ENCODE data around the gene DCAF17.

Gene DCAF17, protein sequence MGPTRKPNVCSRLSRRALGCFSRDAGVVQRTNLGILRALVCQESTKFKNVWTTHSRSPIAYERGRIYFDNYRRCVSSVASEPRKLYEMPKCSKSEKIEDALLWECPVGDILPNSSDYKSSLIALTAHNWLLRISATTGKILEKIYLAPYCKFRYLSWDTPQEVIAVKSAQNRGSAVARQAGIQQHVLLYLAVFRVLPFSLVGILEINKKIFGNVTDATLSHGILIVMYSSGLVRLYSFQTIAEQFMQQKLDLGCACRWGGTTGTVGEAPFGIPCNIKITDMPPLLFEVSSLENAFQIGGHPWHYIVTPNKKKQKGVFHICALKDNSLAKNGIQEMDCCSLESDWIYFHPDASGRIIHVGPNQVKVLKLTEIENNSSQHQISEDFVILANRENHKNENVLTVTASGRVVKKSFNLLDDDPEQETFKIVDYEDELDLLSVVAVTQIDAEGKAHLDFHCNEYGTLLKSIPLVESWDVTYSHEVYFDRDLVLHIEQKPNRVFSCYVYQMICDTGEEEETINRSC

DNA sequence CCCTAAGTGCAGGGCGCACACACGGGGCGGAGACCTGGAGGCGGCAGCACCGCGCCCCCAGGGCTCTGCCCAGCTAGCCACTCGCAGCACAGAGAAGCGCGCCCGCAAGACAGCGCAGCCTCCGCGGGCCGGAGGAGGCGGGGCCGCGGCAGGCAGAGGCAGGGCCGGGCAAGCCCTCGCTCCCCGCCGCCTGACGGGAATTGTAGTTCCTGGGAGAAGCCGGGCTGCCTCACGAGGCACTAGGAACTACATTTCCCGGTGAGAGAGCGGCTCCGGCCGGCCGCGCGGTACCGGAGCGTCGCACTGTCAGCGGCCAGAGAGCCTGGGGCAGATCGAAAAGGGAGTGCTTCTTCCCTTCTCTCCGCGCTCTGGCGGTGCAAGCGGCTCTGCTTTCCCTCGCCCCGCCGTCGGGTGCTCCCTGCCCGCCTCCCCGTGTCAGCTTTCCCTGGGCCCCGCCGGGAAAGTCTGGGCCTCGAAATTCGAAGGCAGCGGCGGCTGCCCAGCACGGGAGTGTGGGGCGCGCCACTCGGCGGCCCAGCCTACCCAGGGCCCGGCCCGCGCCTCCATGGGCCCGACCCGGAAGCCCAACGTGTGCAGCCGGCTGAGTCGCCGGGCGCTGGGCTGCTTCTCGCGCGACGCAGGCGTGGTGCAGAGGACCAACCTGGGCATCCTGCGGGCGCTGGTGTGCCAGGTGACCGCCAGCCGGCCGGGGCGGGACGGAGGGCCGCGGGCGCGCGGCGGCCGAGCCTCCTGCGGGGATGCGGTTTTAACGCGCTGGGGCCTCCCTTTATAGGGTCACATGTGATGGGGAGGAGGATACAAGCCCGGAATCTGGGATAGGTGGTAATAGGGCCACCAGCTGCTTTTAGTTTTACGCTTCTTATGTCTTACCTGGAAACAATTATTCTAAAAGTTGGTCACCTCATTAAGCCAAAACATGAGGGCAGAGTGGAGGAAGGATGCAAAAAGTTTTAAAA lies at the start of gene DCAF17:
TSS of gene DCAF17 (plus strand) at position 214 of the 977 bp plus-strand sequence. CDS start at position 566, 352 bp downstream.
- peak within 1 kb of the TSS; percentile 85 for H3K4me3 ChIP-seq (ENCODE audit: low read depth, low read length)
- peak; percentile 87 for DNase-seq (ENCODE audit: low read depth)

- no peak overlapping the region for H3K4me3 ChIP-seq (ENCODE audit: low read depth, low read length)
- no peak for DNase-seq (ENCODE audit: low read depth)
Observed at GRCh38 chr2:171386627-171387026, 47.4 kb upstream of the DCAF17 start.

DNA sequence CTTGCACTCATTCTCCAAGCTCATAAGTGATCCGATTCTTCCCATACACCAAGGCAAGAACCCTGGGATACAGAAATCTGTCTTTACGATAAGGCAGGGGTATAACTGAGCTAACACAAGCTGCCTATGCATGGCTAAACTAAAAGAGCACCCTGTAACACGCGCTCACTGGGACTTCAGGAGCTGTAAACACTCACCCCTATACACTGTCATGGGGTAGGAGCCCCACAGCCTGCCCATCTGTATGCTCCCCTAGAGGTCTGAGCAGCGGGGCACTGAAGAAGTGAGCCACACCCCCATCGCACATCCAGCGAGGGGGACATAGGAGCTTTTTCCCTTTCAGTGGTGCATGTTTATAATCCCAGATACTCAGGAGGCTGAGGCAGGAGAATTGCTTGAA lies 47.0 kb upstream of the DCAF17 start:
- H3K4me3 ChIP-seq (ENCODE audit: low read depth, low read length): no peak overlapping the region
- no peak for DNase-seq (ENCODE audit: low read depth)

GRCh38 chr2:171389325-171389724 lies 44.7 kb upstream of the DCAF17 start:
- H3K4me3 ChIP-seq (ENCODE audit: low read depth, low read length): no peak overlapping the region

DNA sequence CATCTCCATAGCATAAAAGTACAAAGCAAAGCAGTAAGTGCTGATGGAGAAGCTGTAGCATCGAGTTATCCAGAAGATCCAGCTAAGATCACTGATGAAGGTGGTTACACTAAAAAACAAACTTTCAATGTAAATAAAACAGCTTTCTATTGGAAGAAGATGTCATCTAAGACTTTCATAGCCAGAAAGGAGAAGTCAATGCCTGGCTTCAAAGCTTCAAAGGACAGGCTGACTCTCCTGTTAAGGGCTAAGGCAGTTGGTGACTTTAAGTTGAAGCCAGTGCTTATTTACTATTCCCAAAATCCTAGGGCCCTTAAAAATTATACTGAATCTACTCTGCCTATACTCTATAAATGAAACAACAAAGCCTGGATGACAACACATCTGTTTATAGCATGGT lies 44.2 kb upstream of the DCAF17 start:
- H3K4me3 ChIP-seq (ENCODE audit: low read depth, low read length): no peak overlapping the region
- DNase-seq (ENCODE audit: low read depth): no peak

More at GRCh38 chr2:171389325-171389724, 44.7 kb upstream of the DCAF17 start:
- no peak for DNase-seq (ENCODE audit: low read depth)

GRCh38 chr2:171390941-171391516 lies 43.0 kb upstream of the DCAF17 start:
- DNase-seq (ENCODE audit: low read depth): peak; percentile 45
- no peak overlapping the region for H3K4me3 ChIP-seq (ENCODE audit: low read depth, low read length)

DNA sequence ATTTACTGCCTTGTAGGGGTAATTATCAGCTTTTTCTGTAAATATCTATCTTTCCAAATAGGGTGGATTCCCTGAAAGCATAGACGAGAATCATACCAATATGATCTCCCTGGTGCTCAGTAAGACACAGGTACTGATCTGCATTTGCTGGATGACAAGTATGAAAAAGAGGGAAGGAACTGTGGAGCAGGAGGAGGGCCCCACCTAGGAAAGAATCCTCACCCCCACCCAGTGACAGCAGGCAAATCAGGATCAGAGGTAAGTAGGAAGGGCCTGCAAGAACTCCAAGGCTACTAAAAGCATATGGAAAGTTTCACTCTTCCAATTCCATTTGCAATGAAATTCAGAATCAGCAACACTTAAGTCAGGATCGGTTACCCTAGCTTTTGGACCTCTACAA lies 42.5 kb upstream of the DCAF17 start:
- no peak overlapping the region for H3K4me3 ChIP-seq (ENCODE audit: low read depth, low read length)
- no peak for DNase-seq (ENCODE audit: low read depth)

DNA sequence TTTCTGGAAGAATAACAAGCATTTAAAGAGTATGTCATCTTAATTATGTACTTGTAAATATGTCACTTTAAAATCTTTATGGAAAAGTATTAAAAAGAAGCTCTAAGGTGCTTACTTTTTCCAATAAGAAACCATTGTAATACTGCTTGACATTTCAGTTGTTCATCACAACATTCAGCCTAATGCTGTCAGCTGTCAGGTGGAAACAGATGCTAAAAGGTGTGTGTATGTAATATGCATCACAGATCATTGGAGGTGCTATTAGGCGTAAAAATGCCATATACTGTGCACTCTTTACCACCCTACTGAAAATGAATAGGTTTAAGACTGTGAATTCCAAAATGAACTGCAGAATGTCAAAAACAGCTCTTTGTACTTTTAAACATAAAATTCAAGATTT lies 40.5 kb upstream of the DCAF17 start:
- no peak overlapping the region for H3K4me3 ChIP-seq (ENCODE audit: low read depth, low read length)
- DNase-seq (ENCODE audit: low read depth): no peak

DNA sequence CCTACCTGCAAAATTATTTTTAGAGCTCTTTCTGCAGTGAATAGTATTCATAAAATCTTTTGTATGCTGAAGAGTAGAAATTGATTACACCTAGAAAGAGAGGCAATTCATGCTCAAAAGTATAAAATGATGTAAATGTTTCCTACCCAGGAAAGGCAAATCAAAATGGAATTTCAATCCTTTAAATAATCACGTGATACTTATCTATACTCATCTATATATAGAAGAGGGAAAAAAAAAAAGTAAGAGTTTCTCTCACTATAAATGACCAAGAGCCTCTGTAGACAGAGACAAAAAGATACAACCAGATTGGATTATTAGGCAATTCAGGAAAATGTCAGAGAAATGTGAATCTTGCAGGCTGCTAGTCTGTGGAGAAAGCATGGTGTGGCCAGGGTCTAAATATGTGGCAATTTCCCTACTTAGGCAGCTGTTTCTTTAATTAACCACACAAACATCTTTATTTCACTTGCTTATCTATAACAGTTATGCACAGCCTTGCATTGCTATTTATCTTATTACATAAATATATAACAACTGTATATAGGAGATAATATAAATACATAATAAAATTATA lies 39.8 kb upstream of the DCAF17 start:
- no peak for DNase-seq (ENCODE audit: low read depth)
- no peak overlapping the region for H3K4me3 ChIP-seq (ENCODE audit: low read depth, low read length)

DNA sequence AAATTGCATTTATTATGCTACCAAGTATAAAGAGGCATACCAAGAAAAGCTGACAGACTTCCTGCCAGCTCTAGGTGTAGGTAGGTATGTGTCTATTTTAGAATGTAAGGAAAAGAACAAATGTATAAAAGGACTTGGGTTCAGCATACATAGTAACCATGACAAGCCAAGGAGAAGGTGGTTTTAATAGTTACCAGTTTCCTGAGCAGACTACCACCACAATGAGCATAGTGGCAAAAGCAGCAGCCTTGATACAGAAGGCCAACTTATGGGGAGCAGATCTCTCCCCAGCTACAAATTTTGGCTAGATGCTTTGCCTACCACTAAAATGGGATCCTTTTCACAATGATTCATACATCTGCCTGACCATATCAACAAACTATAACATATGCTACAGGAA lies 34.7 kb upstream of the DCAF17 start:
- no peak overlapping the region for H3K4me3 ChIP-seq (ENCODE audit: low read depth, low read length)
- no peak for DNase-seq (ENCODE audit: low read depth)

DNA sequence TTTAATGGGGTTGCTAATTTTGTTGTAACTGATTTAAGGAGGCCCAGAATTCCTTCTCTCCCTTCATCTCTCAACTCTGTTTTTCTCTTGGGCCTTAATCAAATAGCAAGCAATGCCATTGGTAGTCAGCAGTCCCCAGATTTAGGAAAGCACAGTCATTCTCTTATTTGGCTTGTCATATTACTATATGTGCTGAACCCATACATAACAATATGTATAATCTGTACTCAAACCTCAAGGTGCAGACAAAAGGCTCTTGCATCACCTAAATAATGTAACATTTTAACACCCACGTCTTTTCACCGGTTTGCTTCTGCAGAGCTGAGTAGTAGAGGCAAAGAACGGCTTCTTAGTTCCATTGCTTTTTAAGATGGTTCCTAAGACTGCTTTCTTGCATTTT lies 33.6 kb upstream of the DCAF17 start:
- no peak for DNase-seq (ENCODE audit: low read depth)

GRCh38 chr2:171401947-171402346 lies 32.1 kb upstream of the DCAF17 start:
- no peak overlapping the region for H3K4me3 ChIP-seq (ENCODE audit: low read depth, low read length)
- no peak for DNase-seq (ENCODE audit: low read depth)

More for the DNA sequence above, 33.6 kb upstream of the DCAF17 start:
- H3K4me3 ChIP-seq (ENCODE audit: low read depth, low read length): no peak overlapping the region

DNA sequence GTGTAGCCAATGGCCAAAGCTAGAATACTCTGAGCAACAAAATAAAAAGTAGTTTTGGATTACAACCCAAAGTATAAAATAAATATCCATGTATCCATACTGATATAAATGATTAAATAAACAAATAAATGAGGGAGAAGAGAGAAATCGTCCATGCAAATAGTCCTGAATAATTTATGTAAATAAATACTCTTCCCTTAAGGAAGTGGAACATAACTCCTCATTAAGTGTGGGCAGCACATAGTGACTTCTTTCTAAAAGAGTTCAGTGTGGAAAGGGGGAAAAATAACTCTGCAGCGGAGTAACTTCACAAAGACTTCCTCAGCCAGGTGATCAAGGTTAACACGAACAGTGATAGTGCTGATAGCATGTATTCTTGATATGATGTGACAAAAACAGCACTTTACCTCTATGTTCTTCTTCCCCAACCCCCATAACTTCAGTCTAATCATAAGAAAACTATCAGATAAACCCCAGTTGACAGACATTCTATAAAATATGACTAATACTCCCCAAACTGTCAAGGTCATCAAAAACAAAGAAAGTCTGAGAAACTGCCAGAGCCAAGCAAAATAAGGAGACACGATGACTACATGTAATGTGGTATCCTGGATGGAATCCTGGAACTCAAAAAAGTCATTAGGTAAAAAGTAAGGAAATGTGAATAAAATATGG lies 31.0 kb upstream of the DCAF17 start:
- no peak overlapping the region for H3K4me3 ChIP-seq (ENCODE audit: low read depth, low read length)
- no peak for DNase-seq (ENCODE audit: low read depth)

GRCh38 chr2:171404261-171404660 lies 29.8 kb upstream of the DCAF17 start:
- DNase-seq (ENCODE audit: low read depth): no peak
- no peak overlapping the region for H3K4me3 ChIP-seq (ENCODE audit: low read depth, low read length)

DNA sequence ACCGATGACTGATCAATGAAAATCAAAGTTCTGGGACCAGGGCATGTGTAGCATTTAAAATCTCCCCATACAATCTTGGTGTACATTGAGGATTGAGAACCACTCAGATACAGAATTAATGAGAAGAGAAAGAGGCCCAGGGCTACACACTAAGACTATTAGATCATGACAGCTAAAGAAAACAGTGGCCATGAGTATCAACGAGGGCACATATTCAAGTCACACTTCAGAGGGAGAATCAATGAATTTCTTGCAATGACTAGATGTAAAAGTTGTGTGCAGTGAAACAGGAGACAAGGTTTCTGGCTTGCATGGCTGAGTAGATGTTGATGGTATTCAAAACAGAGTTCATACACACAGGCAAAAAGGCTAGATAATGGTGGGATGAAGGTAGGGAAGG lies 29.3 kb upstream of the DCAF17 start:
- DNase-seq (ENCODE audit: low read depth): no peak
- H3K4me3 ChIP-seq (ENCODE audit: low read depth, low read length): no peak overlapping the region

GRCh38 chr2:171405546-171405945 lies 28.5 kb upstream of the DCAF17 start:
- H3K4me3 ChIP-seq (ENCODE audit: low read depth, low read length): no peak overlapping the region
- DNase-seq (ENCODE audit: low read depth): no peak

GRCh38 chr2:171406044-171406443 lies 28.0 kb upstream of the DCAF17 start:
- no peak overlapping the region for H3K4me3 ChIP-seq (ENCODE audit: low read depth, low read length)
- DNase-seq (ENCODE audit: low read depth): no peak

GRCh38 chr2:171407030-171407675 lies 26.9 kb upstream of the DCAF17 start:
- no peak overlapping the region for H3K4me3 ChIP-seq (ENCODE audit: low read depth, low read length)
- no peak for DNase-seq (ENCODE audit: low read depth)

Data from skeletal muscle cell (primary cell).